Heart left ventricle (tissue), 16 donors: ENCODE results near the gene CCDC191. TPM values are rescaled to one million over a fixed set of nuclear protein-coding genes. Genes with fewer than 3 reads are reported as not detected.

Experiments used
- ATAC-seq, 4 donors: fragments of 200-7000 bp; cut with Tn5 transposase; one replicate each; pipeline ENCODE4 v1.9.1; 2020 to 2022; ENCODE audit warnings: moderate library complexity in 4 of 4, mild to moderate bottlenecking in 3 of 4, moderate number of reproducible peaks in 1 of 4
- DNase-seq, 5 donors: peaks; one replicate each; pipeline ENCODE4 v3.0.0-alpha.2; 2020
- H3K27ac ChIP-seq, 12 donors: fragments of 200-600 bp; sonication (generic) in 4 of 12; one replicate each; pipeline versions ENCODE4 v1.5.0 to v1.8.0; 2016 to 2022; ENCODE audit warnings: mild to moderate bottlenecking in 2 of 12
- H3K27me3 ChIP-seq, 9 donors: fragments of 200-600 bp; sonication (generic) in 2 of 9; one replicate each; pipeline versions ENCODE4 v1.5.1 to v1.8.0; 2016 to 2022; ENCODE audit warnings: mild to moderate bottlenecking in 3 of 9
- H3K36me3 ChIP-seq, 9 donors: fragments of 200-600 bp; sonication (generic) in 2 of 9; one replicate each; pipeline versions ENCODE4 v1.5.0 to v1.8.0; 2018 to 2022; ENCODE audit warnings: mild to moderate bottlenecking in 2 of 9
- H3K4me1 ChIP-seq, 12 donors: fragments of 200-600 bp; sonication (generic) in 4 of 12; one replicate each; pipeline versions ENCODE4 v1.5.0 to v1.8.0; 2016 to 2022; ENCODE audit warnings: mild to moderate bottlenecking in 3 of 12
- H3K4me3 ChIP-seq, 12 donors: fragments of 200-600 bp; sonication (generic) in 4 of 12; one replicate each; pipeline versions ENCODE4 v1.5.0 to v1.8.0; 2017 to 2022; ENCODE audit warnings: mild to moderate bottlenecking in 9 of 12, moderate library complexity in 4 of 12
- H3K9me3 ChIP-seq, 12 donors: fragments of 200-600 bp; sonication (generic) in 4 of 12; one replicate each; pipeline versions ENCODE4 v1.5.0 to v1.8.0; 2016 to 2022; ENCODE audit warnings: mild to moderate bottlenecking in 1 of 12
- CTCF ChIP-seq, 12 donors: fragments of 200-600 bp; sonication (generic) in 4 of 12; IDR thresholded peaks; one replicate each; pipeline versions ENCODE4 v1.5.0 to v1.8.0; 2018 to 2022; ENCODE audit warnings: antibody characterized with exemption in 12 of 12, mild to moderate bottlenecking in 5 of 12
- POLR2A ChIP-seq, 2 donors: fragments of 450-650 bp; IDR thresholded peaks; one replicate each; pipeline ENCODE4 v1.6.1; 2017; ENCODE audit warnings: antibody characterized with exemption in 2 of 2, mild to moderate bottlenecking in 2 of 2, moderate library complexity in 2 of 2
- WGBS, 4 donors: extraction: QIAGEN DNeasy Blood & Tissue Kit in 2 of 4; methylation state at CpG; one replicate each; pipeline versions ENCODE4 v1.1.5 to v1.1.7; 2013 to 2018; 5-methylcytosine and 5-hydroxymethylcytosine counted together
- intact Hi-C, 10 donors: fragments of 100-400 bp; cut with DNase I; formaldehyde crosslinking; loops; one replicate each; pipeline versions ENCODE4 v1.11.1 to v1.14.2; 2022
- polyA plus RNA-seq, 2 donors: library from polyadenylated mRNA; stranded (reverse); fragments of 200-250 nt; gene quantifications; one replicate each; pipeline ENCODE4 v1.2.3, GENCODE V29; 2013
- total RNA-seq, 9 donors: library from RNA; depleted of rRNA in 2 of 9; stranded (reverse); fragments of >200 nt in 2 of 9; fragmentation: NEBNext Ultra II Directional in 3 of 9; extraction: Animal tissue kit (Norgen Biotek cat#: 25700) in 3 of 9; gene quantifications; one replicate each; pipeline versions ENCODE4 v1.1.0 to v1.2.4, GENCODE V29; 2016 to 2023
- donor health status: ischemic (EF 13 %, LVEDD 7.1; RV severe dilation, severe dysfunction).
- donor health status: healthy with polysubstance abuse.
- donor health status: DM: no; HTN: yes; CAD: no.
- donor health status: DM: no; HTN: no; CAD: no.
- donor health status: ischemic (EF 25% LVEDD 6.9; RV normal size, moderate dysfunction).
- donor health status: ischemic (EF 25% LVEDD 5.7; RV mildly dilated, moderate dysfunction).
- donor health status: healthy.
- donor health status: DM: yes; HTN: yes; CAD: no.
- donor health status: ischemic (EF 35%, LVEDD 5.7; RV mildly dilated, moderate dysfunction).
- donor health status: nonischemic (EF 11% LVEDD 7.7; RV severe dilation, severe dysfunction).
- donor health status: DM: yes; HTN: yes; CAD: no.
- donor health status: PGD.
- donor health status: ischemic (EF 29% LVEDD 5.4; RV normal size, mild dysfunction).
- donor health status: nonischemic (EF 23%, LVEDD 6.1; RV moderate dilation, normal function).

Gene CCDC191
- total and polyA plus RNA-seq, 11 donors, result 0.38 to 3.2 (median 1.0) TPM

- 85 to 92% (median 91%) methylated on average over 2 of the region's 2 CpGs for WGBS, 4 donors
- no peak for TF ChIP-seq POLR2A (IDR thresholded peaks at IDR 0.05)
- H3K9me3 ChIP-seq, result no peaks in the 10 kb centered on the region
- peaks cover 0 to 12% (median 8%) of the 10 kb centered on the region in 12 donors for H3K4me1 ChIP-seq
- no peaks in the 10 kb centered on the region for H3K27me3 ChIP-seq
- DNase-seq (no peak), ATAC-seq (no peak)
- H3K27ac ChIP-seq, result no peak overlapping the region
- H3K36me3 ChIP-seq, result no peaks in the 10 kb centered on the region
- no peak overlapping the region for H3K4me3 ChIP-seq
- intact Hi-C loops, result loop anchor here in 5 of 10 donors (10.0 kb wide), 2 partner anchors 207 to 307 kb away; partner anchors contain the start of genes ATP6V1A (in 3 of the 5) and NAA50 (in 3 of the 5)
These were observed 4.1 kb downstream of the CCDC191 start for GRCh38 chr3:114052216-114052615.

GRCh38 chr3:114043205-114043604 lies 13.1 kb downstream of the CCDC191 start:
- no peak overlapping the region for H3K4me3 ChIP-seq
- peaks cover 0 to 25% (median 3%) of the 10 kb centered on the region in 9 donors for H3K36me3 ChIP-seq
- no peak overlapping the region for H3K27ac ChIP-seq
- intact Hi-C loops, result no loop called here
- ATAC-seq (no peak), DNase-seq (no peak)
- H3K27me3 ChIP-seq, result no peaks in the 10 kb centered on the region
- no peaks in the 10 kb centered on the region for H3K4me1 ChIP-seq
- TF ChIP-seq POLR2A (IDR thresholded peaks at IDR 0.05) (no peak), CTCF (IDR thresholded peaks at IDR 0.05) (no peak)
- no peaks in the 10 kb centered on the region for H3K9me3 ChIP-seq

- TF ChIP-seq CTCF (IDR thresholded peaks at IDR 0.05) (no peak), POLR2A (IDR thresholded peaks at IDR 0.05) (no peak)
- no peak for ATAC-seq
- Histone ChIP-seq H3K27me3 (no peaks in the 10 kb centered on the region), H3K4me3 (no peak overlapping the region), H3K4me1 (no peaks in the 10 kb centered on the region), H3K36me3 (peaks cover 0 to 61% (median 7%) of the 10 kb centered on the region in 9 donors), H3K9me3 (no peaks in the 10 kb centered on the region), H3K27ac (no peak overlapping the region)
- intact Hi-C loops, result no loop called here
- DNase-seq, result no peak
- WGBS, 4 donors, result 92 to 98% (median 95%) methylated on average over 3 of the region's 3 CpGs
These were observed 20.4 kb downstream of the CCDC191 start for GRCh38 chr3:114035896-114036295.

- intact Hi-C loops, result no loop called here
- no peaks in the 10 kb centered on the region for H3K4me1 ChIP-seq
- no peaks in the 10 kb centered on the region for H3K27me3 ChIP-seq
- no peak for ATAC-seq
- TF ChIP-seq POLR2A (IDR thresholded peaks at IDR 0.05) (no peak), CTCF (IDR thresholded peaks at IDR 0.05) (no peak)
- DNase-seq, result no peak
- WGBS, 4 donors, result 88 to 92% (median 91%) methylated on average over 5 of the region's 5 CpGs
- H3K4me3 ChIP-seq, result no peak overlapping the region
- no peaks in the 10 kb centered on the region for H3K9me3 ChIP-seq
- H3K27ac ChIP-seq, result no peak overlapping the region
- H3K36me3 ChIP-seq, result peaks cover 0 to 60% (median 5%) of the 10 kb centered on the region in 9 donors
These were observed 21.4 kb downstream of the CCDC191 start for GRCh38 chr3:114034787-114035545.

- H3K36me3 ChIP-seq, result peaks cover 0 to 56% (median 4%) of the 10 kb centered on the region in 9 donors
- no peaks in the 10 kb centered on the region for H3K4me1 ChIP-seq
- intact Hi-C loops, result no loop called here
- ATAC-seq, result no peak
- no peak overlapping the region for H3K4me3 ChIP-seq
- TF ChIP-seq CTCF (IDR thresholded peaks at IDR 0.05) (no peak), POLR2A (IDR thresholded peaks at IDR 0.05) (no peak)
- no peak overlapping the region for H3K27ac ChIP-seq
- DNase-seq, result no peak
- no peaks in the 10 kb centered on the region for H3K9me3 ChIP-seq
- H3K27me3 ChIP-seq, result no peaks in the 10 kb centered on the region
These were observed 22.1 kb downstream of the CCDC191 start for GRCh38 chr3:114034211-114034610.
